Left lobe of liver (tissue), 2 donors: Measurements from ENCODE around the gene ADK. TPM values are rescaled to one million over a fixed set of nuclear protein-coding genes. Genes with fewer than 3 reads are reported as not detected.
A peak's percentile ranks its signal among the peaks of the same experiment; 100 is the strongest.
"Not testable (repeated sequence)": the region's sequence is repeated elsewhere in the genome, so short reads cannot be mapped to it uniquely, and the experiment has no call there.

ENCODE experiments used
- ATAC-seq: fragments of 200-7000 bp; cut with Tn5 transposase; one replicate; pipeline ENCODE4 v1.9.1; 2020; ENCODE audit warnings: mild to moderate bottlenecking, moderate library complexity
- DNase-seq: peaks from one replicate; pipeline ENCODE4 v3.0.0-alpha.2; 2020; ENCODE audit warnings: low spot score
- total RNA-seq: library from RNA; stranded (reverse); gene quantifications from one replicate; pipeline ENCODE4 v1.2.1, GENCODE V29; 2021
- donor health status: DM: no; HTN: no; CAD: no; lungs with moderate emphysema.
- donor health status: DM: no; HTN: yes; CAD: no.

Gene ADK
- 76.2 TPM for total RNA-seq

DNA sequence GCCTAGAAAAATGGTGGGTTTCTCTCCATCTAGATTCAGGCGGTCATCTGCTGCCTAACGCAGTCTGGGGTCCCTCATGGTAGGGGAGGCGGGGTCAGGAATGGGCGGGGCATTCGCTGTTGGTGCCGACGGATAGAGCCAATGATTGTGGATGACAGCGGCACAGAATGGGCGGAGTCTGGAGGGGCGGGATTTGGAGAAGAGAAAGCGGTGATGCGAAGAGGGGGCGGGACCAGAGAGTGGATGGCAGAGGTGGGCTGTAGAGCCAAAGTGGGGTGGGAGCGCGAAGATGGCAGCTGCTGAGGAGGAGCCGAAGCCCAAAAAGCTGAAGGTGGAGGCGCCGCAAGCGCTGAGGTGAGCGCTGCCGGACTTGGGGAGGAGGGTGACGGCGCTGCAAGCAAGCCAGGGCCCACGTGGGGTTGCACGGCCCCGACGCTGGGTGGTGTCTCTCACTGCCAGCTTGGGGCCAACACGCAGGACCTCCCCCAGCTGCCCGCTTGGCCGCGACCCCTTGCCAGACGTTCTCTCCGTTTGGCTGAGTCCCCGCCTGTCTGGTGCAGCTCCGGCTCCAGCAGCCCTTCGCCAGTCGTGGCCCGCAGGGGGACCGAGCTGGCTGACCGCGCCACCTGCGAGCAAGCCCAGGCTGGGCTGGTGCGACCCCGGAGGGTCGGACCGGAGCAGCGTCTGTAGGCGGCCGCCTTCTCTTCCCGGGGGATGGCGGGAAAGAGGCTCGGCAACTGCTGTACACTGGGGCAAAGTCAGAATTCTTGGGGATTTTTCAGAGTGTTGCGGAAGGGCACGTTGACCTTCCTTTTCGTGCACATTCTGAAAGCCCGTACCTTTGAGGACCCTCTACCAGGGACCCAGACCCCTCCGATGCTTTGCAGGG, at the start of gene ADK:
Gene ADK, plus strand, starts transcription at position 232 of the 889 bp plus-strand sequence. Its CDS starts 58 bp downstream, at position 290.
- peak; percentile 91 for ATAC-seq
- peak; percentile 100 for DNase-seq

DNA sequence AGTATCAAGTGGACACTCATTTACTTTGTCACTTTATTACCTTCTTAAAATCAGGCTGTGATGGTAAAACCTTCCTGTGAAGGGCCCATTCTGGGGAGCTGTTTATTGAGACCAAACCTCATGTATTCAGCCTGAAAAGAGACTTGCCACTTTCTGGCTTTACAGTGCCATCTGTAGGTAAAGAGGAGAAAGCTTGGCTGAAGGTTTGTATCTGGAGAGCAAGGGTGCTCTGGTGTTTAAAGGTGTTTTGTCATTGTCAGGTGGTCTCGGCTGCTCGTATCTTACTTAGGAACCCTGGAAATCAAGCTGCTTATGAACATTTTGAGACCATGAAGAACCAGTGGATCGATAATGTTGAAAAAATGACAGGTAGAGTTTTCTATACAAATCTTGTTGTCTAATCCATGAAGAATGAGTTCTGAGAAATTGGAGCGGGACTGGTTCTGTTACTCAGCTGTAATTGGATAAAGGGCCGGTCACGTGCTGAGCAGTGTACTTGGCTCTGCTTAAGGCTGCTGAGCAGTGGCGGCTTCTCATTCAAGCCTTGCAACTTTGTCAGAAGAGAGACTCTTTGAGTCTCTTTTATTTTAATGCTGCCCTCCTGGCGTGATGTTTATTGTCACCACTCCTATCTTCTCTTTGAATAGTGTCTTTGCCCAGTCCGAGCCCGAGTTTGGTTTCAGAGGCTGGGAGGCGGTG, 47.3 kb upstream of the ADK start:
- DNase-seq (no peak), ATAC-seq (peak; percentile 77)

DNA sequence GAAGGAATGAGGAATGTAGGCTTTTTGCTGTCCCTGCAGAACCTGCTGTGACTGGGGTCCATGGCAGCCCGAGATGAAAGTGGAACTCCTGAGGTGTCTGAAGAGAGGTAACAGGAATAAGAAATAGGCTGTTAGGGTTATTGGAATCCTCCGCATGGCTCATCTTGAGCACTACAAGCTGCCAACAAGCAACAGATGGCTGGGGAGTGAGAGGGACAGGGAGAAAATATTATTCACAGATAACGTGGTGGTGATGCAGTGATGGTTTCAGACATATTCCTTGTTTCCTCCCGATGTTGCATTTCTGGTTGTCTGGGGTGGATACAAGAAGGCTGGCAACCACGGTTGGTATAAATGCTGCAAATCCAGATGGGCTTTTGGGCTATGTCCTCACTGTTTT, 46.5 kb upstream of the ADK start:
- ATAC-seq (no peak), DNase-seq (no peak)

DNA sequence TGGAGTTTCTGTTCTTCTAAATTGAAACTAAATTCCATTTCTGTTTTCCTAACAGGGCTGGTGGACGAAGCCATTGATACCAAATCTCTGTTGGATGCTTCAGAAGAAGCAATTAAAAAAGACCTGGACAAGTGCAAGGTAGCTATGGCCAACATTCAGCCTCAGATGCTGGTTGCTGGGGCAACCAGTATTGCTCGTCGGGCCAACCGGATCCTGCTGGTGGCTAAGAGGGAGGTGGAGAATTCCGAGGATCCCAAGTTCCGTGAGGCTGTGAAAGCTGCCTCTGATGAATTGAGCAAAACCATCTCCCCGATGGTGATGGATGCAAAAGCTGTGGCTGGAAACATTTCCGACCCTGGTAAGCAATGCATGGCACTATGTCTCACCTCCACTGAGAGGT, 46.0 kb upstream of the ADK start:
- ATAC-seq (no peak), DNase-seq (no peak)

DNA sequence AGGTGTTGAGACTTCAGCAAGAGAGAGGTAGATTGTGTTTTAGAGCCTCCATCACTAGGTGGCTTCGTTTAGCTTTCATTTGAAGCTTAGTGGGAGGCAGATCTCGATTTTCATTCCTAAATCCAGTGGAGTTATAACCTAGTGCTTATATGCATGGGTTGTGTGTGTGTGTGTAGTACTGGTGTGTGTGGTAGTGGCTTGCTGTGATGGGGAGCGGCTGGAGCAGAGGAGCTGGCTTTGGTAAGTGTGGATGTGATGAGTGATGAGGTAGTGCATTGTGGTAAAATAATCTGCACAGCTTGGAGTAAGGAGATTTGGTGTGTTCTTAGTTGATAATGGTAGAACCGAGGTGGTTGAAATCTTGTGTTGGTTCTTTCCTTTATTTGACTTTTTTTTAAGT, 43.6 kb upstream of the ADK start:
- no peak for DNase-seq
- no peak for ATAC-seq

DNA sequence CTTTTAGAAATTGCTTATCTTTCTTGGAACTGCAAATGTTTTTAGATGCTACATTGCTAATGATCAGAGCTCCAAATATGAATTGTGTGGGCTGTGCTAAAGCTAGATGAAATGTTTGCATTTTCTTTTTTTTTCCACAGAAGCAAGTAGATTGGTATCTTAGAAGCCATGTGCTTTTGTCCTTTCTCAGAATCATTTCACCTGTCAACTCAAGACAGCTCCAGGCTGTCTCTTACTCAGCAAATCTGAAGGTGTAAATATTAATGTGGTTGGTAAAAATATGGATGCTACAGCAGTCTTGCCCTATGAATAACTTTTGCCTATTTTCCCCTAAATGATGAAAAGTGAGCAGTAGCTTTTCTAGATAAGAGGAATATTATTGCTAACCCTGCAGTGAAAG, 41.6 kb upstream of the ADK start:
- no peak for ATAC-seq
- no peak for DNase-seq

DNA sequence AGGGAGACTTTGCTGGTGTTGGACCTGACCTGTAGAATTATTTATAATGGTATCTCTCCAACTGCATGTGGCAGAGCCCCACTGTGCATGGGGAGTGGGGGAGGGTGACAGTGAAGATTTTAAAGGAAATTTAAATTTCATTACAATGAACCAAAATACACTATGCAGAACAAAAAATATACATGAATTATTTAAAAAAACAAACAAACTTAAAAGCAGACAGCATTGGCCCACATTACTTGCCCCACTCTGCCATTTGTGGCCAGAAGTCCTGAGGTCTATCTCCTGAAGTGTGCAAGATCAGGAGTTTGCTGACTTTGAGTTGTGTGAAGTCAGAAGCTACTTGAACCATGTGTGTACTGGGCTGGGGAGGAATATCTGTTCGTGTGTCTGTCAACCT, 40.9 kb upstream of the ADK start:
- ATAC-seq (no peak), DNase-seq (no peak)

DNA sequence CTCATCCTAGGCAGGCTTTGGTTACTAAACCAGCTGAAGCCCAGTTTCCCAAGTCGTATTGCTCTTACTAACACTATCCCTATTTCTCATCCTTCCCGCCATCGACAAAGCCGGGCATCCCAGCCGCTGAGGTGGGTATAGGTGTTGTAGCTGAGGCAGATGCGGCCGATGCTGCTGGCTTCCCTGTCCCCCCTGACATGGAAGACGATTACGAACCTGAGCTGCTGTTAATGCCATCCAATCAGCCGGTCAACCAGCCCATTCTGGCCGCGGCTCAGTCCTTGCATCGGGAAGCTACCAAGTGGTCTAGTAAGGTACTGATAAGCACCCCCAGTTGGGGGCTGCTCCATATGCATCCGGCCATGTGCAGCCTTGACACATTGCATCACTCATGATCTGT, 39.2 kb upstream of the ADK start:
- no peak for ATAC-seq
- no peak for DNase-seq

DNA sequence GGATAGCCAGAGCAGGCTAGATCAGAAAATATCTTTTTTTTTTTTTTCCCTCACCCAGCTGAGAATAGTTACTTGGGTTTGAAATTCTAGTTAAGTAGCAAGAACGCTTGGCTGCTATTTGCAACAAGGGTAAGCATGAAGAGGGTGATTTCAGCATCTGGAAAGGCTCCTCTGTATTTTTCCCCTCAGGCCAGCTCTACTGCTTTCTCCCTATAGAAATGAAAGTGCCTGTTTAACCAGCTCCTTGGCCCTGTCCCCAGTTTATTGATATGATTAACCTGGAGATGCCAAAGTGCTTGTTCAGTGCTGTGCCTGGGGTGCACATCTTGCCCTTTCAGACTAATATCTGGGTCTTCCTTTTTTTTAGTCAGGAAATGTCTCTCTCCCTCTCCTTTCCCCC, 37.5 kb upstream of the ADK start:
- no peak for DNase-seq
- peak; percentile 55 for ATAC-seq

DNA sequence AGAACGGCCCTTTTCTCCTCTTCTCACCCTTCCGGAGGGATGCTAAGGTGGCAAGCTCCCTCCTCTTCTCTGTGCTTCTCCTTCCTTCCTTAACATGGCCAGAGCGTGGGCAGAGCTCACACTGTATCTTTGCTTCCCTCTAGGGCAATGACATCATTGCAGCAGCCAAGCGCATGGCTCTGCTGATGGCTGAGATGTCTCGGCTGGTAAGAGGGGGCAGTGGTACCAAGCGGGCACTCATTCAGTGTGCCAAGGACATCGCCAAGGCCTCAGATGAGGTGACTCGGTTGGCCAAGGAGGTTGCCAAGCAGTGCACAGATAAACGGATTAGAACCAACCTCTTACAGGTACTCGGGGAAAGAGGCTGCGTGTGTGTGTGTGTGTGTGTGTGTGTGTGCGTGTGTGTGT, 37.0 kb upstream of the ADK start:
- DNase-seq (no peak), ATAC-seq (no peak)

DNA sequence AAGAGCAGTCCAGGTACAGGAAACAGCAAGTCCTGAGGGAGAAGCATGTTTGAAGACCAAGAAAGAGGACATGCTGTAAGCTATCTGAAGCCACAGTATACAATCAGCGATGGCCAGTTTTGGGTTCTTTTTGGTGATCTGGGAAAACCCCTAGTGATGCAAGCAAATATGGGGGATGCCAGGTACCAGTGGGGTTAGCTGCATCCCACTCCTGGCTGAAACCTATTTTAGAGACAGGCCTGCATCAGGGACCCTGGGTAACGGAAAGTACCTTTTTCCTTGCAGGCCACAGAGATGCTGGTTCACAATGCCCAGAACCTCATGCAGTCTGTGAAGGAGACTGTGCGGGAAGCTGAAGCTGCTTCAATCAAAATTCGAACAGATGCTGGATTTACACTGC, 33.3 kb upstream of the ADK start:
- DNase-seq, result no peak
- ATAC-seq, result no peak

DNA sequence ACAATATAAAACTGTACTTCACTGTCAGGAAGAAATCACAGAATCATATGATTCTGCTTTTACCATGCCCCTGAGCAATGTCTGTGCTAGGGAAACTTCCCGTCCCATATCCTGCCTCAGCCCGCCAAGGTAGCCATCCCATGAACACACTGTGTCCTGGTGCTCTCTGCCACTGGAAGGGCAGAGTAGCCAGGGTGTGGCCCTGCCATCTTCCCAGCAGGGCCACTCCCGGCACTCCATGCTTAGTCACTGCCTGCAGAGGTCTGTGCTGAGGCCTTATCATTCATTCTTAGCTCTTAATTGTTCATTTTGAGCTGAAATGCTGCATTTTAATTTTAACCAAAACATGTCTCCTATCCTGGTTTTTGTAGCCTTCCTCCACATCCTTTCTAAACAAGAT, 32.2 kb upstream of the ADK start:
- DNase-seq, result no peak
- peak; percentile 20 for ATAC-seq

DNA sequence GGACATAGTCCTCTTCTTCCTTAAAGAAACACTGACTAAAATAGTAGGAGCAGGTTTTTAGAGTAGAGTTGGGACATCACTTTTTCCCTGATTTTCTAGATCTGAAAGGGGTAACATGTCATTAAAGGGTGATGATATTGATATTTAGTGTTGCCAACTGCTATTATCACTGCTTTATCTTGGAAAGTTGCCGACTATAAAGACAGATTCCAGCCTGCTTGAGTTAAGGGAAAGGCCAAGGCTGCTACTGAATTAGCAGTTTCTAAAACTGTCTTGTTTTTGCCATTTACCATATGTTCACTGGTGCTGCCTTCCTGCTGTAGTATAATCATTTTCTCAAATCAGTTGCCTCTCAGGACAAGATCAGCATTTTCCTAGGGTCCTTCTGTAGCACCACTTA, 30.1 kb upstream of the ADK start:
- no peak for DNase-seq

DNA sequence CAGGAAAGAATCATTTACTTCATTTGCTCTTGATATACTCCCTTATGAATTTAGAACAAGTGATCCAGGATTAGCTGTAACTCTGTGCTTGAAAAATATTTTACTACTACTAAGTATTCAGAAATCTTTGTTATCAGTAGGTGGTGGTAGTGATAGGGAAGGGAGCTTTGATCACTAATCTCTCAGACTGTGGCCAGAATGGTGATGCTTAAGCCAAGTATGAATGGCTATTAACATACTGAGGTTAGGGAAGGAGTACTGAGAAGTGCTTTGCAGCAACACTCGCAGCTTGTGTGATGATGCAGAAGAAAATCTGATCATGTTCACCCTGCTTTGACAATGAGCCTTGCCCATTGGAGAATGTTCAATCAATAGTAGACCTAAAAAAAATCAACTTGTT, 29.7 kb upstream of the ADK start:
- no peak for ATAC-seq

More for the DNA sequence above, 30.1 kb upstream of the ADK start:
- no peak for ATAC-seq

DNA sequence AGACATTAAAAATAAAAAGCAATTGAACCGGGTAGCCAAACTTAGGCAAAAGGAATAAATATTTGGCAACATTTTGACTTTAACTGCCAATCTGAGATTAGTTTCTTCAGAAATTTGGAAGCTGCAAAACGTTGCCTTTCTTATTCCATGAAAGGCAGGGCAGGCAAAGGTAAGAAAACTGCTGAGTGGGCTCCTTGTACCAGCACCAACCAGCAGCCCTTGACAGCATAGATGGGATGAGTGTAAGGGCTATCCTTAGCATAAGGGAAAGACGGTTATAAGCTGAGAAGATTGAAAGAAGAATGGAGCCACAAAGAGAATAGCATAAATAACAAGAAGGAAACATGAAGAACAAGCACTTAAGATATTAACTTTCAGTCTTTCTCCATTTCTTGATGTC, 29.0 kb upstream of the ADK start:
- DNase-seq (no peak), ATAC-seq (no peak)

More for the DNA sequence above, 29.7 kb upstream of the ADK start:
- DNase-seq, result no peak

DNA sequence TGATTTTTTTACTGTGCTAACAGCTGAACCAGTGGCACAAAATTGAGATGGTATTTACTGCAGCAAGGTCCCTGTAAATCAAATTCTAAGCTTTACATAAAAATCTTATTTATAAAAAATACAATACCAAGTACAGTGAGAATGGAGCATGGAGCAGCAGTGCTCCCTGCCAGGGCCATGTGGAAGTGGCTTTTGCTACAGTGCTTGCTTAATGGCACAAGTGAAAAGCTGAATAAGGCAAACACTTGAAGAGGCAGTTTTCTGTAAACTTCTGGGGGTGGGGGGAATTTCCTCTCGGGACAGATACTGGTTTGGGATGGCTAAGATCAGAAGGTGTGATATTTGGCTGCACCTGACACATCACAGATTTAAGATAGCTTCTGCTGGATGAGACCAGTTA, 27.9 kb upstream of the ADK start:
- no peak for ATAC-seq
- no peak for DNase-seq

DNA sequence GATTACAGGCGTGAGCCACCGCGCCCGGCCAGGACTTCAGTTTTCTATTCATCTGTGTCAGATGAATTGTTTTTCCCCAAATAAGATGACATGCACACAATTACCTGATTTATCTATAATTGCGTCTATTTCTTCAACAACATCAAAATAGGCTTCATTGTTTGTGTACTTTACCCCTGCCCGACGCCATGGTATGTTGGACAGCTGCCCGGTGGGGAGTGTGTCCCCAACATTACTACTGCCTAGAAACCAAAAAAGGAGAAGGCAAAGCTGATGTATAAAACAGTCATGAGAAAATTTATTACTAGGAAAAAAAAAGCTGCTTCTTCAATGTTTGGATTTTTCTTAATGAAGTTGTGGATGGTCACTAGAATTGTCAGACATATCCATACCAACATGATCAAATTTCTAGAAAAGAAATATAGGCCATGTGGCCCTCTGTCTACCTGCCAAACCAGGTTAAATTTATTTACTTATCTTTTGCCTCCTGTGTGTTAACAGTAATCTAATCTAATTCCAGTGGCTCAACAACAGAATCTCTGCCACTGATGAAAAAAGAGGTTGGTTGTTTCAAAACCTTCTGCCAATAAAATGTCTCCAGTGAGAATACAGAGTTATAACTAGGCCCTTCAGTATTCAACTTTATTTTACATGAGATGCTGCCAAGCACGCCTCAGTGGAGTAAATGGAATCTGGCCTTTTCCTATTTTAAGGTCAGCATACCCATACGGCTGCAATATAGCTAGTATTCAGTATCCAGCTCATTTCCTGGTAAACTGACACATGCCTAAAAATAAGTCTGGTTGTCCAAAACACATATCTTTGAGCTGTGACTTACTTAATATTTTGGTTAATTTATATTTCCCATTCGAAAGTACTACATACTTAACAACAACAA, 16.8 kb upstream of the ADK start:
- ATAC-seq, result no peak

DNA sequence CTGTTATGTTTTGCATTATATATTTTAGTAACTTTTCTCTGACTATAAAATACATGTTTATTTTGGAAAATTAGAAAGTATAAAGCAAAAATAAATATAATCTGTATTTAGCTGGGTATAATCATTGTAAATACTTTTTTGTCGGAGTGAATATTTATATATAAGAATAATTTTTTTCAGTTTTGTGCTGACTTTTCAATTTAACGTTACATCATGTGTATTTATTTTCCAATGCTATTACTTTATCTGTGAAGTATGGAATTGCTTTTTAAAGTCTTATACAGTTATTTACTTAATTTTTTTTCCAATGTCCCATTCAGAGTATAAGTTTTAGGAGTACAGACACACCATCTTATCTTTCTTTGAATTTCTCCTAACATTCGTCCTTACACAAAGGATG, 15.6 kb upstream of the ADK start:
- DNase-seq (no peak), ATAC-seq (no peak)

More for the DNA sequence above, 16.8 kb upstream of the ADK start:
- DNase-seq, result no peak

DNA sequence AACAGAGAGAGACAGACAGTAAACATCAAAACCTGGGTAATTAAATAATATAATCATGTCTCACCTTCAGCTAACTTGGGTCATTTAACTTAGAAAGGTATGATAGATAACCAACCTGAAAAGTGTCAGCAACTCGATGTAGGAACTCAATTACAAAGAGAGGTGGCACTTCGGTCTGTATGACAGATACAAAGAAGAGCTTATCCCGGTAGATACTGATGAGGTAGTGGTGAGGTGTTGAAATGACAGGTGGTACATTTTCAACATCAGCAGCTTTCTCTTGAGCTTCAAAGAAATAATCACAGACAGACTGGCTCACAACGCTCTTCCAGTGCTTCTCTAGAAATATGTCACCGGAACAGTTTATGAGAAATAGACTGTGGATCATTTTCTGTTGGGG, 13.0 kb upstream of the ADK start:
- ATAC-seq, result no peak
- DNase-seq, result no peak

DNA sequence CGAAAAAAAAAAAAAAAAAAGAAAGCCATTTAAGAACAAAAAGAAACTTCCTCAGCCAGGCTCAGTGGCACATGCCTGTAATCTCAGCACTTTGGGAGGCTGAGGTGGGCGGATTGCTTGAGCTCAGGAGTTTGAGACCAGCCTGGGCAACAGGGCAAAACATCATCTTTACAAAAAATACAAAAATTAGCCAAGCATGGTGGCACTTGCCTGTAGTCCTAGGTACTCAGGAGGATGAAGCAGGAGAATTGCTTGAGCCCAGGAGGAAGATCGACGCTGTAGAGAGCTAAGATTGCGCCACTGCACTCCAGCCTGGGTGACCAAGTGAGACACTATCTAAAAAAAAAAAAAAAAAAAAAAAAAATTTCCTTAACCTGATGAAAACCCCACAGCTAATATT, 12.4 kb upstream of the ADK start:
- ATAC-seq, DNase-seq: not testable (repeated sequence)

DNA sequence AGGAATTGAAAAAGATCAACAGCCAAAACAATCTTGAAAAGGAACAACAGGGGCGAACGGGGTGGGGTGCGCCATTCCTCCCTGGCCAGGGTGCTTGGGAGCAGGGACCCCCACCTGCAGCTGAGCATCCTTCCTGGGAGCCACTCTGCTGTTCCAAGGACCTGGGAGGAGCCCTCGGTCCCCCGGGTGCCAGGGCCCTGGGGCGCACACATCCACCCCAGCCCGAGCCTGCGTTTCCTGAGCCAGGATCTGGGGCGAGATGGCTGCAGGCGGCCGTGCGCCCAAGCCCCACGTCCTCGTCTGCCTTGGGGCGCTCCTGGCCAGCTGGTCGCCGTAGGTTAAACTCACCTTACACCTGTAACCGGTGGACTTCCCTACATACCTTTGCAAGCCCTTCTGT, 11.0 kb upstream of the ADK start:
- no peak for DNase-seq

More for the DNA sequence above, 11.0 kb upstream of the ADK start:
- no peak for ATAC-seq
